Central memory CD4-positive, alpha-beta T cell (primary cell): ENCODE data around the gene CAPN5.

Experiments
- DNase-seq: peaks from one replicate; pipeline ENCODE4 v3.0.0; 2022

The CAPN5 gene

GRCh38 chr11:77121096-77121640 is 54.4 kb downstream of the CAPN5 start:
- no peak for DNase-seq

DNA sequence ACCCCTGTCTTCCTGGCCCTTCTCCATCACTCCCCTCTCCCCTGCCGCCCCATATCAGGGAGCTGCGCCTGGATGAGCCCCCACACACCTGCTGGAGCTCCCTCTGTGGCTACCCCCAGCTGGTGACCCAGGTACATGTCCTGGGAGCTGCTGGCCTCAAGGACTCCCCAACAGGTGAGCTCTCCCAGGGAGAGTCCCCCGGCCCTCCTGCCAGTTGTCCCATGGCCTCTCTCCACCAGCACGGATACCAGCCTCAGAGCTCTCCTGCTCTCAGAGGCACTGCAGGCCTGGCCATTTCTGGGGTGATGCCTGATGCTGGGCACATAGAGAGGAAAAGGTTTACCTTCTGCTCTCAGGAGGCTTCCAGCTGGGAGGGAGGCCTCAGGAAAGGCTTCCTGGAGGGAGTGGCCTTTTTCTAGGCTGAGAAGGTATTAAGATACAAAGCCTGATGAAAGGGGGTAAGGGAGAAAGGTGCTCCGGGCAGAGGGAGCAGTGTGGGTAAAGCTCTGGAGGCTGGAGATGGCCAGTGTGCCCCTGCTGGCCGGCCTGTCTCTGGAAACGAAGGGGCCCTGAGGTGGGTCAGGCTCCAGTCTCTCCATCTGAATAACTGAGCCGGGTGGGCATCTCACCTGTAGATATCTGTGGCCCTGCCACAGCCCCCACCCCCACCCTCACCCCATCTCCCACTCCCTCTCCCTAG is 55.3 kb downstream of the CAPN5 start:
- no peak for DNase-seq

DNA sequence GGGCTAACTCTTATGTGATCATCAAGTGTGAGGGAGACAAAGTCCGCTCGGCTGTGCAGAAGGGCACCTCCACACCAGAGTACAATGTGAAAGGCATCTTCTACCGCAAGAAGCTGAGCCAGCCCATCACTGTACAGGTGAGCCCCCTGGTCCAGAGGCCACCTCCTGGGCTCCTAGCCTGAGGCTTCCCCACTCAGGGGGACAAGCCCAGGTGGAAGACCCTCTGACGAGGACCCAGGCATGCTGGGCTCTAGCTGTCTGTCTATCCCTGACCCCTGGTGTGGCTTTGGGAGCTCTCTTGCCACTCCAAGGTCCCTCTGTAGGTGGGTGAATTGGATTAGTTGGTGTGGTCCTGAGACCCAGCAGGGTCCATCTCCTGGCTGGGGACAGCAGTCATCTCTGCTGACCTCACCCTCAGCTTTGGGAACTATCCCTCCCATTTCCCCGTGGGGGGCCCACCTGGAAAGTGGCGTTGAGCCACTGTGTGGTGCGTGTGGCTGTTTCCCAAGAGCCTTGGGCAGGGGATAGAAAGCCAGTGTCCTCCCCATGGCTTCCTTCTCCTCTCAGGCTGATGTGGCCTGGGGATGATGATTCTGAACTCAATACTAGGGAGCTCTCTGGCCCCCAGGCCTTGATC is 55.9 kb downstream of the CAPN5 start:
- DNase-seq: no peak

GRCh38 chr11:77123591-77123990 is 56.8 kb downstream of the CAPN5 start:
- DNase-seq: no peak

DNA sequence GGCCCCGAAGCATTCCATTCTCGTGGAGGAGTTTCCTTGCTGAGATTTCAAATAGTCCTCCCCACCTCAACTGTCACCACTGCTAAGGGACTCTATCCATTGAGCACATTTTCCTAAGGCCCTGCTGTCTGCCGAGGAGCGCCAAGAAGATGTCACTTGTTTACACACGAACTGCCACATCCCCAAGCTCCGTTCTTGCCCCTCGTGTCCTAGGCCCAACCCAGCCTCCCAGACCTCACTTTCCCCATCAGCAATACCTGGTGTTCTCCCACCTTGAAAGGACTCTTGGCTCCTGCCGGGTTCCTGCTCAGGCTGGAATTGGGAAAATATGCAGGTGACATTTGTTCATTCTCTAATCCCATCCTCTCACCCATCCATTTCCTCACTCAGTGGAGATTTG is 57.3 kb downstream of the CAPN5 start:
- no peak for DNase-seq

DNA sequence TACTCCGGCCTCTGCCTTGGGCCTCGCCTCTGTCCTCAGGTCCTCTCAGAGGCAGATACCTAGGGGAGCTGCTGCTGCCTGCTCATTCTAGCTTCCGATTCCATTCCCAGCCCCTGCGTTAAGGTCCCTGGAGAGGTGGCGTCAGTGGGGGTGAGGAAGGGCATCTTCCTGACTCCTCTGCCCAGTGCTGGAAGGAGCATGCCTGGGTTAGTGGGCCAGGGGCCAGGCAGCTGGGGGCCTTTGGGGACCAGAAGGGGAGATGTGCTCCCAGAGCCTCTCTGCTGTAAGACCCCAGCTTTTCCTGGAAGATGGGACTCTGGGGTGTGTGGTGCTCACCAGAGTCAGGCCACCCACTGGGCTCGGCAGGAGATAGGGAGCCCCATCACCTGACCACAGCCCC is 57.7 kb downstream of the CAPN5 start:
- DNase-seq: no peak

DNA sequence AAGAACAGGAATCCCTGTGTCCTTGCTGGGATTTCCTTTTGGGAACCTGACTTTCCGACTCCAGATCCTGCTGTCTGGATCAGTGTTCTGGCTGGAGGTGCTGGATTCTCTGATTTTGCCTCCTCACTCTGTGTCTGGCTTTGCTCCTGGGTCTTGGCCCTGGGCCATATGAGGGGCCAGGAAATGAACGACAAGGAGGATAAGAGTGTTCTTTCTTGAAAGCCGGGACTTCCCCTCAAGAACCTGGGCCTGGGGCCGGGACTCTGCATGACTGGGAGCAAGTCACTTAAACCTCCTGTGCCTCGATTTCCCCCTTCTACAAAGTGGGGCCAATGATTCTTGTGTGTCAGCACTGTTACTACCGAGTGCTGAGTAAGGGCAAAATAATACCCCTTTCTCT is 58.4 kb downstream of the CAPN5 start:
- DNase-seq: no peak

DNA sequence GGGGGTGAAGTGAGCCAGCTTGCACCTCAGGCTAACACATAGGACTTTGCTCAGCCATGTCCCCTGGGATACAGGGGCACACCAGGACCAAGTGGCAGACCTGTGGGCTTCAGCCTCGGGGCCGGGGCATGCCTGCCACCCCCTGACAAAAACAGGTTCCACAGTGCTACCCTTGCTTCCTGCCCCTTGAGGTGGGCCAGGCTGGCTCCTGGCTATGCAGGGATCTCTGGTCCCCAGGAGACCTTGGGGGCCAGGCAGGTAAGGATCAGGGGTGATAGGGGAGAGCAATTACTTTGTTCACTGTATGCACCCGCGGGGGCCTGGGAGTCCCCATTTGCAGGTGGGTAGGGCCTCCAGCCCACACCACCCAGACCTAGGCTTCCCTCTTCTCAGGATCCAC is 58.9 kb downstream of the CAPN5 start:
- no peak for DNase-seq

DNA sequence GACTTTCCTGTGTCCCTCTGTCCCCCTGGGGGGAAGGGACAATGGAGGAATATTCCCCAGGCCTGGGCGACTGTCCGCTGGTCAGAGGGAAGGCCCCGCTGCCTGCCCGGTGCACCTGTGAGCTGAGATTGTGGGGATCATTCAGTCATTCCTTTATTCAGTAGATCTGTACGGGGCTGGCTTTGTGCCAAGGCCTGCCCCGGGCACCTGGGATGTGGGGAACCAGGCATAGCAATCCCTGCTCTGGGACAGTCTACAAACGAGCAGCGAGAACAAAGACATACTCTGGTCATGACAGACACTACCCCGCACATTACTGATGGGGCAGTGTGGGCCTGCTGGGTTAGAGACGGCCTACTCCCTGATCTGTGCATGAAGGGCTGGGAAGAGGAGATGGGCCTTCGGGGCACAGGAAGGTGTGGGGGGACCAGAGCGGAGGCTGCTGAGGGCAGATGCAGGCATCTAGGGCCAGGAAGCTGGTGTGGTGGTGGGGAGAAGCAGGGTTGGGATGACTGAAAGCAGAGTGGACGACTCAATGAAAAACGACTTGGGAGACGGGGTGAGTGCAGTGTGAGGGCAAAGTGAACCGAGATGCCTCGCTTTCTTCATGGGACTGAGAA is 59.5 kb downstream of the CAPN5 start:
- no peak for DNase-seq

DNA sequence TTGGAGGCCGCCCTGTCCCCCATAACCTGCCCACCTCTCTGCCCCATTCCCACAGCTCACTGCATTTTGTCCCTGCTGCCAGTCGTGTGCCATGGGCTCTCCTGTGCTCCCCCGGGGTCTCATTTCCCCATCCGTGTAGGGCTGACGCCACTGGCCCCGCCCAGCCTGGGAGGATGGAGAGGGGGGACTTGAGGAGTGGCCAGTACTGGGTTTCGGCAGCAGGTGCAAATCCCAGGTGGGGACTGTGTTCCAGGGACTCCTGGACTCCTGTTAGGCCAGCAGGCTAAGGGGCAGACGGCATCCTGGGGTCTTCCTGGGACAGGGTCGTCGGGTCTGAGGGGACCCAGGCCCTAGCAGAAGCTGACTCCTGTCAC is 60.1 kb downstream of the CAPN5 start:
- DNase-seq: no peak

- DNase-seq: peak; percentile 43
Observed at GRCh38 chr11:77127235-77127911, 60.6 kb downstream of the CAPN5 start.

GRCh38 chr11:77127920-77128691 is 61.3 kb downstream of the CAPN5 start, which contains the start of gene MYO7A:
Gene MYO7A (plus strand): TSS chr11:77128246. CDS start chr11:77130635, 2,389 bp downstream.
- no peak for DNase-seq

- DNase-seq: no peak
Observed at GRCh38 chr11:77129069-77129841, 62.5 kb downstream of the CAPN5 start.

GRCh38 chr11:77129842-77130756 is 63.3 kb downstream of the CAPN5 start:
- no peak for DNase-seq

DNA sequence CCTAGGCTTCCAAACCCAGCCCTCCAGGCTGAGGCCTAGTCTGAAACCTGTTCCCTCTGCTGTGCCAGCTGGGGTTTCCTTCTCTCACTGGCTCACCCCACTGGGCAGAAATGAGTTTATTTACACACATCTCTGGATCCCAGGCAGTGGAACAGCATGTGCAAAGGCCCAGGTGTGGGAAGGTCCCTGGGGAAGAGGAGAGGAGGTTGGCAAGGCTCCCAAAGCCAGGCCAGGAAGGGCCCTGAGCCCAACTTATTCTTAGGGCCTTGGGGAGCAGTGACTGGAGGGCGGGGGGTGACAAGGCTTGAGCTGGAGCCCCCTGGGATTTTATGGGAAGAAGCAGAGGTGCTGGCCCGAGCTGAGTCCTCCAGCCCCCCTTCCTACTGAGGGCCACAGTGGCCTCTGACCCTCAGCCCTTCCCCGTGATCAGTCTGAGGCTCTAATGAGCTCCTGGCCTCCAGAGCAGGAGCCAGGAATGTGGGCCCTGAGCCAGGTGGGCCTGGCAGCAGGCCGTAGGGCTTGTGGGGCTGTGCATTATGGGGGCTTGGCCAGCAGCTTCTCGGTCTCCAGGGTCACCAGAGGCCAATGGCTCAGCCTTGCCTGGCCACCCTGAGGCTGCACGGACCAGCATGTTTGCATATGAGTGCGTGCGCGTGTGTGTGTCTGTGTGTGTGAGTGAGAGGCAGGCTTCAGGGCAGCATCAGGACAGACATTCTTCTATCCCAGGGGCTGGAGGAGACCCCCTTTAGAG is 64.2 kb downstream of the CAPN5 start:
- no peak for DNase-seq

- DNase-seq: no peak
Observed at GRCh38 chr11:77131560-77131959, 64.8 kb downstream of the CAPN5 start.

- DNase-seq: no peak
Observed at GRCh38 chr11:77135069-77135468, 68.3 kb downstream of the CAPN5 start.

DNA sequence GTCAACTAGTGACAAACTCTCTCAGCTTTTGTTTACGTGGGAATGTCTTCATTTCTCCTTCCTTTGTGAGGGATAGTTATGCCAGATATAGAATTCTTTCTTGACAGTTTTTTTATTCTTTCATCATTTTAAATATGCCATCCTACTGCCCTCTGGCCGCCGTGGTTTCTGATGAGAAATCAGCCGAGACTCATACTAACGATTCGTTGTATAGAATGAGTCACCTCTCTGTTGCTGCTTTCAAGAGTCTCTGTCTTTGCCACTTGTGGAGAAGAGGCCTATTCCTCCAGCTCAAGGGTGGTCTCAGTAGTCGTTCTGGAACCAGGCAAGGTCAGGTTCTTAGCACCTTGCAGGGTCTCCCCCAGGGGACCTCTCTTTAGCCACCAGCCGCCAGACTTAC is 69.3 kb downstream of the CAPN5 start:
- no peak for DNase-seq

- no peak for DNase-seq
Observed at GRCh38 chr11:77136784-77137420, 70.1 kb downstream of the CAPN5 start.
